Neural cell (in vitro differentiated cells): ENCODE data around the gene NIT1.

Source experiments
- CTCF ChIP-seq: fragments of 450-650 bp; IDR thresholded peaks from 2 replicates; pipeline ENCODE4 v1.5.1; 2014; ENCODE audit warnings: antibody characterized with exemption, mild to moderate bottlenecking, moderate library complexity; ENCODE audit not compliant: poor library complexity, severe bottlenecking
- EP300 ChIP-seq: fragments of 450-650 bp; conservative IDR thresholded peaks from 2 replicates; pipeline ENCODE4 v1.6.1; 2014; ENCODE audit warnings: antibody characterized with exemption, mild to moderate bottlenecking, moderate library complexity; ENCODE audit not compliant: poor library complexity, severe bottlenecking
- RAD21 ChIP-seq: fragments of 450-650 bp; conservative IDR thresholded peaks from 2 replicates; pipeline ENCODE4 v1.6.1; 2014; ENCODE audit warnings: antibody characterized with exemption, mild to moderate bottlenecking, moderate library complexity
- REST ChIP-seq: IDR thresholded peaks from 2 replicates; pipeline ENCODE4 v1.6.1; 2012; ENCODE audit warnings: borderline replicate concordance

GRCh38 chr1:161069241-161069640, 48.7 kb upstream of the NIT1 start:
- TF ChIP-seq CTCF (no peak), EP300 (no peak), RAD21 (no peak), REST (no peak)
